HEK293 (cell line): ENCODE results near the gene FAM83C.

Experiments used
- CTCF ChIA-PET: fragments of 350-600 bp; formaldehyde crosslinking; extraction: SDS; loops from one replicate; lab custom pipeline; 2021; ENCODE audit warnings: antibody characterized with exemption; lab: Yijun Ruan, JAX
- POLR2A ChIA-PET: fragments of 300-600 bp; formaldehyde crosslinking; extraction: SDS; loops from one replicate; lab custom pipeline; 2020; ENCODE audit warnings: antibody characterized with exemption, inconsistent platforms; lab: Yijun Ruan, JAX
- H3K27ac ChIP-seq: fragments of 200-500 bp; sonication (Bioruptor generic); 2 replicates; pipeline ENCODE4 v1.5.1; 2014; ENCODE audit warnings: low read depth, low read length, control low read depth, inconsistent platforms; ENCODE audit errors: extremely low read depth
- H3K36me3 ChIP-seq, 2 experiments: fragments of 200-500 bp in 1 of 2; sonication (Bioruptor generic) in 1 of 2; 1 replicate in 1 of 2; 2 replicates in 1 of 2; pipeline ENCODE4 v1.5.1; 2014 to 2017; ENCODE audit warnings: inconsistent platforms in 2 of 2, low read length in 2 of 2; ENCODE audit not compliant: control insufficient read depth in 2 of 2, insufficient read depth in 1 of 2
- H3K4me1 ChIP-seq: fragments of 200-500 bp; sonication (Bioruptor generic); 2 replicates; pipeline ENCODE4 v1.5.1; 2014; ENCODE audit warnings: mild to moderate bottlenecking, low read length, inconsistent platforms; ENCODE audit not compliant: control insufficient read depth, insufficient read depth
- H3K4me3 ChIP-seq: 2 replicates; pipeline ENCODE4 v1.5.1; 2011; ENCODE audit warnings: low read depth, mild to moderate bottlenecking, control low read depth, low read length, moderate library complexity
- H3K9me3 ChIP-seq: fragments of 200-500 bp; sonication (Bioruptor generic); 2 replicates; pipeline ENCODE4 v1.5.1; 2014; ENCODE audit warnings: low read depth, low read length, inconsistent platforms; ENCODE audit not compliant: control insufficient read depth, insufficient read depth
- HOXC10 ChIP-seq: sonication (generic); formaldehyde crosslinking; IDR thresholded peaks from 2 replicates; pipeline ENCODE4 v1.8.1; 2023; ENCODE audit warnings: mild to moderate bottlenecking, missing genetic modification reagents
- IKZF3 ChIP-seq: fragments of 450-650 bp; IDR thresholded peaks from 2 replicates; pipeline ENCODE4 v1.5.0; 2018; ENCODE audit warnings: missing biosample characterization, mild to moderate bottlenecking, missing genetic modification characterization, moderate library complexity
- KLF10 ChIP-seq: fragments of 450-650 bp; IDR thresholded peaks from 2 replicates; pipeline ENCODE4 v1.5.1; 2018; ENCODE audit warnings: missing biosample characterization, mild to moderate bottlenecking, missing genetic modification characterization
- KLF7 ChIP-seq: fragments of 450-650 bp; formaldehyde crosslinking; IDR thresholded peaks from 2 replicates; pipeline ENCODE4 v1.5.1; 2016; ENCODE audit warnings: missing biosample characterization, missing genetic modification characterization, borderline replicate concordance
- KLF8 ChIP-seq: fragments of 450-650 bp; formaldehyde crosslinking; IDR thresholded peaks from 2 replicates; pipeline ENCODE4 v1.5.1; 2016; ENCODE audit warnings: missing biosample characterization, missing genetic modification characterization
- SP2 ChIP-seq: fragments of 450-650 bp; formaldehyde crosslinking; IDR thresholded peaks from 2 replicates; pipeline ENCODE4 v1.5.1; 2016; ENCODE audit warnings: missing biosample characterization, missing genetic modification characterization
- SP3 ChIP-seq: fragments of 450-650 bp; formaldehyde crosslinking; IDR thresholded peaks from 2 replicates; pipeline ENCODE4 v1.5.1; 2016; ENCODE audit warnings: missing biosample characterization, missing genetic modification characterization
- SP7 ChIP-seq: fragments of 450-650 bp; formaldehyde crosslinking; IDR thresholded peaks from 2 replicates; pipeline ENCODE4 v1.5.1; 2016; ENCODE audit warnings: missing biosample characterization, missing genetic modification characterization
- YY1 ChIP-seq: fragments of 450-650 bp; formaldehyde crosslinking; IDR thresholded peaks from 2 replicates; pipeline ENCODE4 v1.5.1; 2018; ENCODE audit warnings: missing biosample characterization, missing genetic modification characterization
- ZBTB20 ChIP-seq: fragments of 450-650 bp; formaldehyde crosslinking; IDR thresholded peaks from 2 replicates; pipeline ENCODE4 v1.5.1; 2016; ENCODE audit warnings: missing biosample characterization, missing genetic modification characterization
- ZFP3 ChIP-seq: fragments of 450-650 bp; formaldehyde crosslinking; IDR thresholded peaks from 2 replicates; pipeline ENCODE4 v1.5.1; 2016; ENCODE audit warnings: low read depth, missing biosample characterization, missing genetic modification characterization
- ZFP41 ChIP-seq: fragments of 450-650 bp; formaldehyde crosslinking; IDR thresholded peaks from 2 replicates; pipeline ENCODE4 v1.5.1; 2016; ENCODE audit warnings: missing biosample characterization, missing genetic modification characterization, borderline replicate concordance
- ZFP69B ChIP-seq: fragments of 450-650 bp; formaldehyde crosslinking; IDR thresholded peaks from 2 replicates; pipeline ENCODE4 v1.5.1; 2016; ENCODE audit warnings: missing biosample characterization, missing genetic modification characterization
- ZNF10 ChIP-seq: fragments of 450-650 bp; formaldehyde crosslinking; IDR thresholded peaks from 2 replicates; pipeline ENCODE4 v1.5.1; 2017; ENCODE audit warnings: missing biosample characterization, missing genetic modification characterization
- ZNF112 ChIP-seq: fragments of 450-650 bp; formaldehyde crosslinking; IDR thresholded peaks from 2 replicates; pipeline ENCODE4 v1.5.0; 2017; ENCODE audit warnings: missing biosample characterization, missing genetic modification characterization
- ZNF121 ChIP-seq: fragments of 450-650 bp; formaldehyde crosslinking; IDR thresholded peaks from 2 replicates; pipeline ENCODE4 v1.5.1; 2016; ENCODE audit warnings: missing biosample characterization, missing genetic modification characterization
- ZNF132 ChIP-seq: fragments of 450-650 bp; formaldehyde crosslinking; IDR thresholded peaks from 2 replicates; pipeline ENCODE4 v1.5.1; 2017; ENCODE audit warnings: missing biosample characterization, missing genetic modification characterization, borderline replicate concordance
- ZNF155 ChIP-seq: fragments of 450-650 bp; formaldehyde crosslinking; IDR thresholded peaks from 2 replicates; pipeline ENCODE4 v1.5.1; 2016; ENCODE audit warnings: missing biosample characterization, missing genetic modification characterization
- ZNF169 ChIP-seq: fragments of 450-650 bp; formaldehyde crosslinking; IDR thresholded peaks from 2 replicates; pipeline ENCODE4 v1.5.1; 2016; ENCODE audit warnings: missing biosample characterization, missing genetic modification characterization
- ZNF202 ChIP-seq: fragments of 450-650 bp; formaldehyde crosslinking; IDR thresholded peaks from 2 replicates; pipeline ENCODE4 v1.5.1; 2016; ENCODE audit warnings: missing biosample characterization, missing genetic modification characterization, borderline replicate concordance
- ZNF221 ChIP-seq: fragments of 450-650 bp; formaldehyde crosslinking; IDR thresholded peaks from 2 replicates; pipeline ENCODE4 v1.5.1; 2017; ENCODE audit warnings: missing biosample characterization, missing genetic modification characterization, borderline replicate concordance
- ZNF266 ChIP-seq: fragments of 450-650 bp; formaldehyde crosslinking; IDR thresholded peaks from 2 replicates; pipeline ENCODE4 v1.5.1; 2016; ENCODE audit warnings: missing biosample characterization, missing genetic modification characterization, low read depth
- ZNF292 ChIP-seq: fragments of 450-650 bp; formaldehyde crosslinking; IDR thresholded peaks from 2 replicates; pipeline ENCODE4 v1.5.1; 2016; ENCODE audit warnings: low read depth, missing biosample characterization, missing genetic modification characterization, borderline replicate concordance
- ZNF341 ChIP-seq: fragments of 450-650 bp; formaldehyde crosslinking; IDR thresholded peaks from 2 replicates; pipeline ENCODE4; 2016; ENCODE audit warnings: low read depth, missing biosample characterization, missing genetic modification characterization
- ZNF560 ChIP-seq: fragments of 450-650 bp; formaldehyde crosslinking; IDR thresholded peaks from 2 replicates; pipeline ENCODE4 v1.5.1; 2017; ENCODE audit warnings: missing biosample characterization, missing genetic modification characterization, borderline replicate concordance
- ZNF561 ChIP-seq: fragments of 450-650 bp; IDR thresholded peaks from 2 replicates; pipeline ENCODE4 v1.5.1; 2018; ENCODE audit warnings: missing biosample characterization, missing genetic modification characterization, borderline replicate concordance
- ZNF600 ChIP-seq: fragments of 450-650 bp; formaldehyde crosslinking; IDR thresholded peaks from 2 replicates; pipeline ENCODE4 v1.5.1; 2016; ENCODE audit warnings: missing biosample characterization, missing genetic modification characterization
- ZNF623 ChIP-seq: fragments of 450-650 bp; formaldehyde crosslinking; IDR thresholded peaks from 2 replicates; pipeline ENCODE4 v1.5.1; 2016; ENCODE audit warnings: missing biosample characterization, missing genetic modification characterization
- ZNF707 ChIP-seq: fragments of 450-650 bp; formaldehyde crosslinking; IDR thresholded peaks from 2 replicates; pipeline ENCODE4 v1.5.1; 2016; ENCODE audit warnings: missing biosample characterization, missing genetic modification characterization
- ZNF76 ChIP-seq: fragments of 450-650 bp; formaldehyde crosslinking; IDR thresholded peaks from 2 replicates; pipeline ENCODE4; 2016; ENCODE audit warnings: low read depth, missing biosample characterization, missing genetic modification characterization, borderline replicate concordance
- ZNF777 ChIP-seq: fragments of 450-650 bp; formaldehyde crosslinking; IDR thresholded peaks from 2 replicates; pipeline ENCODE4 v1.5.1; 2017; ENCODE audit warnings: missing biosample characterization, missing genetic modification characterization, borderline replicate concordance
- ZSCAN30 ChIP-seq: fragments of 450-650 bp; IDR thresholded peaks from 2 replicates; pipeline ENCODE4 v1.5.1; 2018; ENCODE audit warnings: missing biosample characterization, mild to moderate bottlenecking, missing genetic modification characterization, moderate library complexity
- TF ChIP-seq, protein P1 (sequence below): fragments of 450-650 bp; formaldehyde crosslinking; conservative IDR thresholded peaks from 2 replicates; pipeline ENCODE4 v1.5.1; 2016; ENCODE audit warnings: low read depth, missing biosample characterization, missing genetic modification characterization
- TF ChIP-seq, protein P2 (sequence below): fragments of 450-650 bp; IDR thresholded peaks from 2 replicates; pipeline ENCODE4 v1.5.1; 2018; ENCODE audit warnings: missing biosample characterization, mild to moderate bottlenecking, missing genetic modification characterization

Gene FAM83C

DNA sequence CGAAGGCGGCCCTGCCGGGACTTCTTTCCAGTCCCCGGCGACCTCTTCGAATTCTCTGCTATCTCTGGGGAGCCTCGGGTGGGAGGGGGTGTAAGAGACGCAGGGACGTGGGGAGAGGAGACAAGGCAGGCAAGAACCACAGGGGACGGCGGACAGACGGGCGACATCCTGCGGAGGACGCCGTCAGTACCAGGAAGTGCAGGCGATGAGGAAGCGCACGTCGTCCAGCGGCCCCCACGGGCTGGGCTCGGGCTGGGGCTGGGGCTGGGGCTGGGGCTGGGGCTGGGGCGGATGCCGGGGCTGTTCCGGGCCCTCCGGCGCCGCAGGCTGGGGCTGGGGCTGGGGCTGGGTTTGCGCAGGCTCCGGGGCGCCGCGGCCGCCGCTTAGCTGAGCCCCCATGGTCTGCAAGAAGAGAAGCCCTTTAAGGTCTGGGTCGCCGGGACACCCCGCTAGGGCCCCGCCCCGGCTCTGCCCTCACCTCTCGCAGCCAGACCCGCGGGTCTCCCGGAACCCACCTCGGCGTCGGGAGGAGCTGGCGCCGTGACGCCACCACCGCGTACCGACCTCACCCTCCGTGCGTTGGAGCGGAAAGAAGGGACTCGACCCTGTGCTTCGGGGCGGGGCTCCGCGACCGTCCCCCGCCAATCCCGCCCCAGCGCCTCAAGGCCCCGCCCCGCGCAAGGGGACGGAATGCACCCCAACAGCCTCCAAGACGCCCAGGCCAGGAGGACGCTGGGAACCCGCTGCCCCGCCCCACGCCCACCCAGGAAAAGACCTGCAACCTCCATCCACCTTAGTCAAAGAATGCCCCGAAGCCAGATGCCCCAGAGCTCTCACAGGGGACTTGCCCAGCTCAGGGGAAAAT, 14.5 kb downstream of the FAM83C start, which contains the start of gene MMP24OS:
Gene MMP24OS, minus strand, starts transcription at position 592 of the 865 bp plus-strand sequence. Its CDS starts 193 bp downstream, at position 399.
- peak within 1 kb of the TSS; percentile 71 for H3K4me3 ChIP-seq
- no peaks in the 10 kb centered on the region for H3K9me3 ChIP-seq
- ChIA-PET POLR2A (interaction anchor here (0.6 to 1.8 kb wide), 10 partner anchors 11 to 762 kb away, joined by 3 to 10 read pairs (median 4); partner anchors contain the start of genes ACSS2 and DYNLRB1), CTCF (interaction anchor here (0.6 to 1.2 kb wide), 6 partner anchors 8 to 199 kb away, joined by 4 to 7 read pairs (median 5); no protein-coding TSS in a partner anchor)
- H3K4me1 ChIP-seq, result no peaks in the 10 kb centered on the region
- peaks cover 13 to 63% of the 10 kb centered on the region in 2 experiments; a peak in 2 of 3 replicates for H3K36me3 ChIP-seq
- H3K27ac ChIP-seq, result peak within 1 kb of the TSS; percentile 52
- no peak for TF ChIP-seq ZNF292
- TF ChIP-seq SP3 (tag by site-specific recombination), result peak; percentile 90
- TF ChIP-seq, protein P1, sequence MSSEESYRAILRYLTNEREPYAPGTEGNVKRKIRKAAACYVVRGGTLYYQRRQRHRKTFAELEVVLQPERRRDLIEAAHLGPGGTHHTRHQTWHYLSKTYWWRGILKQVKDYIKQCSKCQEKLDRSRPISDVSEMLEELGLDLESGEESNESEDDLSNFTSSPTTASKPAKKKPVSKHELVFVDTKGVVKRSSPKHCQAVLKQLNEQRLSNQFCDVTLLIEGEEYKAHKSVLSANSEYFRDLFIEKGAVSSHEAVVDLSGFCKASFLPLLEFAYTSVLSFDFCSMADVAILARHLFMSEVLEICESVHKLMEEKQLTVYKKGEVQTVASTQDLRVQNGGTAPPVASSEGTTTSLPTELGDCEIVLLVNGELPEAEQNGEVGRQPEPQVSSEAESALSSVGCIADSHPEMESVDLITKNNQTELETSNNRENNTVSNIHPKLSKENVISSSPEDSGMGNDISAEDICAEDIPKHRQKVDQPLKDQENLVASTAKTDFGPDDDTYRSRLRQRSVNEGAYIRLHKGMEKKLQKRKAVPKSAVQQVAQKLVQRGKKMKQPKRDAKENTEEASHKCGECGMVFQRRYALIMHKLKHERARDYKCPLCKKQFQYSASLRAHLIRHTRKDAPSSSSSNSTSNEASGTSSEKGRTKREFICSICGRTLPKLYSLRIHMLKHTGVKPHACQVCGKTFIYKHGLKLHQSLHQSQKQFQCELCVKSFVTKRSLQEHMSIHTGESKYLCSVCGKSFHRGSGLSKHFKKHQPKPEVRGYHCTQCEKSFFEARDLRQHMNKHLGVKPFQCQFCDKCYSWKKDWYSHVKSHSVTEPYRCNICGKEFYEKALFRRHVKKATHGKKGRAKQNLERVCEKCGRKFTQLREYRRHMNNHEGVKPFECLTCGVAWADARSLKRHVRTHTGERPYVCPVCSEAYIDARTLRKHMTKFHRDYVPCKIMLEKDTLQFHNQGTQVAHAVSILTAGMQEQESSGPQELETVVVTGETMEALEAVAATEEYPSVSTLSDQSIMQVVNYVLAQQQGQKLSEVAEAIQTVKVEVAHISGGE (tag by site-specific recombination), result peak; percentile 70; the same call in 1 of the 2 replicates
- no peak for TF ChIP-seq ZNF10 (tag by site-specific recombination)
- TF ChIP-seq ZNF202, result no peak
- 0 out of 2 replicates have a peak, but pooled peaks have one; percentile 30 for TF ChIP-seq SP7 (tag by site-specific recombination)
- TF ChIP-seq SP2 (tag by site-specific recombination), result peak; percentile 95
- peak; percentile 90 for TF ChIP-seq ZNF76 (tag by site-specific recombination)
- no peak for TF ChIP-seq ZNF155 (tag by site-specific recombination)
- TF ChIP-seq HOXC10 (CRISPR knock-in tag), result no peak
- TF ChIP-seq ZNF600, result peak; percentile 91
- TF ChIP-seq IKZF3, result peak; percentile 36; the same call in 1 of the 2 replicates
- no peak for TF ChIP-seq YY1
- TF ChIP-seq ZNF560, result no peak
- no peak for TF ChIP-seq ZNF169 (tag by site-specific recombination)
- no peak for TF ChIP-seq ZFP41 (tag by site-specific recombination)
- TF ChIP-seq ZNF341 (tag by site-specific recombination), result peak; percentile 52; the same call in 1 of the 2 replicates
- TF ChIP-seq ZNF266 (tag by site-specific recombination), result no peak
- no peak for TF ChIP-seq ZFP3 (tag by site-specific recombination)
- TF ChIP-seq ZNF112 (tag by site-specific recombination), result no peak
- peak; percentile 89 for TF ChIP-seq KLF8 (tag by site-specific recombination)
- TF ChIP-seq ZNF132, result no peak
- peak; percentile 75 for TF ChIP-seq ZSCAN30 (tag by site-specific recombination)
- TF ChIP-seq ZNF121 (tag by site-specific recombination), result no peak
- no peak for TF ChIP-seq ZFP69B (tag by site-specific recombination)
- TF ChIP-seq KLF7 (tag by site-specific recombination), result peak; percentile 71; the same call in 1 of the 2 replicates
- peak; percentile 42; the same call in 1 of the 2 replicates for TF ChIP-seq ZBTB20
- no peak for TF ChIP-seq ZNF707 (tag by site-specific recombination)
- TF ChIP-seq, protein P2, sequence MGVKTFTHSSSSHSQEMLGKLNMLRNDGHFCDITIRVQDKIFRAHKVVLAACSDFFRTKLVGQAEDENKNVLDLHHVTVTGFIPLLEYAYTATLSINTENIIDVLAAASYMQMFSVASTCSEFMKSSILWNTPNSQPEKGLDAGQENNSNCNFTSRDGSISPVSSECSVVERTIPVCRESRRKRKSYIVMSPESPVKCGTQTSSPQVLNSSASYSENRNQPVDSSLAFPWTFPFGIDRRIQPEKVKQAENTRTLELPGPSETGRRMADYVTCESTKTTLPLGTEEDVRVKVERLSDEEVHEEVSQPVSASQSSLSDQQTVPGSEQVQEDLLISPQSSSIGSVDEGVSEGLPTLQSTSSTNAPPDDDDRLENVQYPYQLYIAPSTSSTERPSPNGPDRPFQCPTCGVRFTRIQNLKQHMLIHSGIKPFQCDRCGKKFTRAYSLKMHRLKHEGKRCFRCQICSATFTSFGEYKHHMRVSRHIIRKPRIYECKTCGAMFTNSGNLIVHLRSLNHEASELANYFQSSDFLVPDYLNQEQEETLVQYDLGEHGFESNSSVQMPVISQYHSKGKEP (tag by site-specific recombination), result no peak
- 0 out of 2 replicates have a peak, but pooled peaks have one; percentile 24 for TF ChIP-seq ZNF561
- TF ChIP-seq ZNF623, result no peak
- TF ChIP-seq ZNF777, result no peak
- TF ChIP-seq KLF10 (tag by site-specific recombination), result no peak
- no peak for TF ChIP-seq ZNF221 (tag by site-specific recombination)
